IMR-90 (cell line): ENCODE measurements around the gene GFM1. TPM values are rescaled to one million over a fixed set of nuclear protein-coding genes. Genes with fewer than 3 reads are reported as not detected.
A peak's percentile ranks its signal among the peaks of the same experiment; 100 is the strongest.

Experiments used
- ATAC-seq: fragments of 200-7000 bp; cut with Tn5 transposase; 2 replicates; pipeline ENCODE4 v1.9.1; 2020; ENCODE audit warnings: low read depth, mild to moderate bottlenecking, moderate library complexity
- BruUV-seq: library from RNA; stranded (reverse); fragments of 400-500 nt; replicated peaks from 2 replicates; lab custom pipeline; 2021; lab: Mats Ljungman, UMichigan
- CTCF ChIA-PET: fragments of 300-600 bp; formaldehyde crosslinking; extraction: SDS; loops from one replicate; lab custom pipeline; 2021; ENCODE audit warnings: antibody characterized with exemption; lab: Yijun Ruan, JAX
- POLR2A ChIA-PET: fragments of 300-600 bp; sonication (Branson Sonifier 250); formaldehyde crosslinking; loops from one replicate; lab custom pipeline; 2022; ENCODE audit warnings: antibody characterized with exemption; ENCODE audit not compliant: unreplicated experiment; lab: Charles Lee
- DNase-seq: peaks from one replicate; pipeline ENCODE4 v3.0.0; 2013
- H2AFZ ChIP-seq: replicated peaks from 2 replicates; pipeline ENCODE3; 2013; ENCODE audit warnings: low read length, mild to moderate bottlenecking; ENCODE audit not compliant: poor library complexity
- H2AK5ac ChIP-seq: 2 replicates; pipeline ENCODE4 v1.6.1; 2013; ENCODE audit warnings: low read depth, low read length, inconsistent platforms
- H2AK9ac ChIP-seq: replicated peaks from 2 replicates; pipeline ENCODE3; 2013; ENCODE audit warnings: mild to moderate bottlenecking, low read depth, low read length, moderate library complexity; ENCODE audit not compliant: poor library complexity
- H2BK120ac ChIP-seq: 2 replicates; pipeline ENCODE4 v1.6.1; 2013; ENCODE audit warnings: low read depth, low read length, inconsistent platforms
- H2BK15ac ChIP-seq: 3 replicates; pipeline ENCODE4 v1.6.1; 2013; ENCODE audit warnings: low read depth, low read length, inconsistent platforms
- H2BK20ac ChIP-seq: 2 replicates; pipeline ENCODE4 v1.6.1; 2013; ENCODE audit warnings: low read depth, mild to moderate bottlenecking, inconsistent platforms, low read length, moderate library complexity
- H2BK5ac ChIP-seq: 2 replicates; pipeline ENCODE4 v1.6.1; 2013; ENCODE audit warnings: mild to moderate bottlenecking, low read depth, low read length, inconsistent platforms; ENCODE audit not compliant: poor library complexity, severe bottlenecking
- H3K14ac ChIP-seq: replicated peaks from 2 replicates; pipeline ENCODE4 v1.6.1; 2013; ENCODE audit warnings: low read depth, low read length, inconsistent platforms
- H3K18ac ChIP-seq: 2 replicates; pipeline ENCODE4 v1.6.1; 2013; ENCODE audit warnings: low read depth, low read length, control low read depth
- H3K23ac ChIP-seq: 2 replicates; pipeline ENCODE4 v1.6.1; 2013; ENCODE audit warnings: low read depth, low read length, inconsistent platforms
- H3K27ac ChIP-seq: 2 replicates; pipeline ENCODE4 v1.5.1; 2013; ENCODE audit warnings: mild to moderate bottlenecking, control low read depth, low read length; ENCODE audit not compliant: insufficient read depth
- H3K27me3 ChIP-seq: 2 replicates; pipeline ENCODE4 v1.6.1; 2013; ENCODE audit warnings: low read length; ENCODE audit not compliant: control insufficient read depth, insufficient read depth
- H3K36me3 ChIP-seq: 2 replicates; pipeline ENCODE4 v1.6.1; 2013; ENCODE audit warnings: low read length, mixed read lengths; ENCODE audit not compliant: control insufficient read depth, insufficient read depth
- H3K4ac ChIP-seq: 2 replicates; pipeline ENCODE4 v1.6.1; 2013; ENCODE audit warnings: low read depth, low read length, inconsistent platforms
- H3K4me1 ChIP-seq: 2 replicates; pipeline ENCODE4 v1.6.1; 2013; ENCODE audit warnings: low read length, mixed read lengths; ENCODE audit not compliant: control insufficient read depth, insufficient read depth
- H3K4me2 ChIP-seq: 2 replicates; pipeline ENCODE4 v1.6.1; 2013; ENCODE audit warnings: low read depth, mild to moderate bottlenecking, control low read depth, low read length, moderate library complexity
- H3K4me3 ChIP-seq: 2 replicates; pipeline ENCODE4 v1.5.1; 2013; ENCODE audit warnings: low read depth, mild to moderate bottlenecking, control low read depth, low read length, moderate library complexity; ENCODE audit not compliant: insufficient read depth
- H3K56ac ChIP-seq: 2 replicates; pipeline ENCODE4 v1.6.1; 2013; ENCODE audit warnings: low read length, inconsistent platforms; ENCODE audit not compliant: insufficient read depth; ENCODE audit errors: extremely low read depth
- H3K79me1 ChIP-seq, 2 experiments: 2 replicates each; pipeline ENCODE4 v1.6.1; 2013; ENCODE audit warnings: low read length in 2 of 2, inconsistent platforms in 1 of 2, low read depth in 1 of 2
- H3K9ac ChIP-seq: 2 replicates; pipeline ENCODE4 v1.6.1; 2013; ENCODE audit warnings: low read depth, low read length, control low read depth
- H3K9me1 ChIP-seq: 2 replicates; pipeline ENCODE4 v1.6.1; 2013; ENCODE audit warnings: low read length, inconsistent platforms; ENCODE audit not compliant: insufficient read depth
- H3K9me3 ChIP-seq: 2 replicates; pipeline ENCODE4 v1.6.1; 2013; ENCODE audit warnings: low read length; ENCODE audit not compliant: control insufficient read depth, insufficient read depth
- H4K20me1 ChIP-seq: 2 replicates; pipeline ENCODE4 v1.6.1; 2013; ENCODE audit warnings: low read length, inconsistent platforms; ENCODE audit not compliant: insufficient read depth
- H4K5ac ChIP-seq: 2 replicates; pipeline ENCODE4 v1.6.1; 2013; ENCODE audit warnings: mild to moderate bottlenecking, low read depth, low read length, control low read depth
- H4K8ac ChIP-seq, 2 experiments: 2 replicates each; pipeline ENCODE4 v1.6.1; 2013; ENCODE audit warnings: low read depth in 2 of 2, low read length in 2 of 2, control low read depth in 1 of 2, inconsistent platforms in 1 of 2
- H4K91ac ChIP-seq: 2 replicates; pipeline ENCODE4 v1.6.1; 2013; ENCODE audit warnings: low read depth, low read length, inconsistent platforms; ENCODE audit not compliant: insufficient read depth
- BHLHE40 ChIP-seq: fragments of 150-350 bp; IDR thresholded peaks from 2 replicates; pipeline ENCODE4 v1.6.1; 2016; ENCODE audit warnings: mild to moderate bottlenecking, low read depth, low read length
- RCOR1 ChIP-seq: IDR thresholded peaks from 2 replicates; pipeline ENCODE4 v1.6.1; 2012; ENCODE audit warnings: mild to moderate bottlenecking, low read length, improper control_type of control experiment; ENCODE audit not compliant: insufficient replicate concordance
- WGBS, 2 experiments: methylation state at CpG; one replicate each; pipeline versions ENCODE4 v1.1.5 to v1.1.7; 2013; ENCODE audit warnings: missing lambda C conversion rate in 2 of 2; ENCODE audit not compliant: insufficient read length in 1 of 2; ENCODE audit errors: extremely low coverage in 2 of 2; 5-methylcytosine and 5-hydroxymethylcytosine counted together
- dilution Hi-C: fragments of 300-500 bp; cut with HindIII; formaldehyde crosslinking; loops from one replicate; pipeline ENCODE4 v1.14.3; 2018; ENCODE audit warnings: low sequenced_read_pairs; ENCODE audit not compliant: unreplicated experiment
- in situ Hi-C: fragments of 300-500 bp; cut with MboI; formaldehyde crosslinking; loops from 3 replicates; pipeline ENCODE4 v1.14.3; 2019; ENCODE audit warnings: low sequenced_read_pairs, inconsistent platforms, mixed read lengths
- intact Hi-C: fragments of 100-400 bp; cut with micrococcal nuclease; formaldehyde crosslinking; loops from 2 replicates; pipeline ENCODE4 v1.10.0; 2022
- polyA plus RNA-seq, 3 experiments: library from polyadenylated mRNA; depleted of rRNA; stranded (reverse); fragments of >200 nt; gene quantifications; 2 replicates each; pipeline ENCODE4 v1.2.3, GENCODE V29; 2012; ENCODE audit warnings: low replicate concordance in 1 of 3
- total RNA-seq: library from RNA; depleted of rRNA; stranded (reverse); fragments of >200 nt; gene quantifications from 2 replicates; pipeline ENCODE4 v1.2.3, GENCODE V29; 2012

Gene GFM1
- total and polyA plus RNA-seq, 2 of the 4 experiments (the other 2 are of a cell fraction), result 12.4 to 36.0 TPM

- DNase-seq (no peak), ATAC-seq (no peak)
- H3K4ac ChIP-seq, result peak overlapping the region; percentile 80
- peaks cover 30% of the 10 kb centered on the region for H3K4me1 ChIP-seq
- H4K5ac ChIP-seq, result peak overlapping the region; percentile 66
- no peaks in the 10 kb centered on the region for H4K20me1 ChIP-seq
- peak overlapping the region; percentile 12 to 70; a peak in 3 of 4 replicates for H4K8ac ChIP-seq
- H3K79me1 ChIP-seq, result peaks cover 8 to 25% of the 10 kb centered on the region in 2 experiments
- no peaks in the 10 kb centered on the region for H3K9me3 ChIP-seq
- dilution Hi-C loops, result no loop called here
- TF ChIP-seq BHLHE40 (peak; percentile 34; the same call in 1 of the 2 replicates), RCOR1 (no peak)
- no peak overlapping the region for H2AFZ ChIP-seq
- peak overlapping the region; percentile 82 for H2BK5ac ChIP-seq
- no peak overlapping the region for H3K4me2 ChIP-seq
- peak overlapping the region; percentile 44 for H3K27ac ChIP-seq
- 0 out of 2 replicates have a peak overlapping the region, but pooled peaks have one; percentile 42 for H3K14ac ChIP-seq
- no peak overlapping the region for H3K9ac ChIP-seq
- H3K36me3 ChIP-seq, result 0 out of 2 replicates have a peak, but pooled peaks cover 2% of the 10 kb centered on the region
- ChIA-PET POLR2A (no interaction called here), CTCF (interaction anchor here (0.6 to 1.0 kb wide), 3 partner anchors 15 to 76 kb away, joined by 3 read pairs; no protein-coding TSS in a partner anchor)
- H3K9me1 ChIP-seq, result peaks cover 31% of the 10 kb centered on the region
- intact Hi-C loops, result no loop called here
- BruUV-seq, result no TSS peak
- H3K23ac ChIP-seq, result 0 out of 2 replicates have a peak overlapping the region, but pooled peaks have one; percentile 27
- peak overlapping the region; percentile 94 for H2AK5ac ChIP-seq
- in situ Hi-C loops, result loop anchor here (25.0 kb wide), 1 partner anchor 1551 kb away; the partner anchor contains the start of gene CCNL1
- peak overlapping the region; percentile 81 for H4K91ac ChIP-seq
- H3K4me3 ChIP-seq, result no peak overlapping the region
- H2BK20ac ChIP-seq, result peak overlapping the region; percentile 71
- H3K56ac ChIP-seq, result no peak overlapping the region
- 88% methylated on average over 2 of the region's 9 CpGs; no CpG with 5 or more reads in 1 of the 2 experiments for WGBS, 2 experiments
- peak overlapping the region; percentile 94 for H3K18ac ChIP-seq
- H2AK9ac ChIP-seq, result no peak overlapping the region
- H2BK120ac ChIP-seq, result peak overlapping the region; percentile 67
- peak overlapping the region; percentile 37; the same call in 2 of the 3 replicates for H2BK15ac ChIP-seq
- H3K27me3 ChIP-seq, result no peaks in the 10 kb centered on the region
Observed at GRCh38 chr3:158713094-158713499, 68.8 kb downstream of the GFM1 start.
